Activated gamma-delta T cell (primary cell): ENCODE data around the gene NEU4.
"Not testable (repeated sequence)": the region's sequence is repeated elsewhere in the genome, so short reads cannot be mapped to it uniquely, and the experiment has no call there.

ENCODE experiments used
- DNase-seq: peaks from one replicate; lab custom pipeline; 2025; lab: John Stamatoyannopoulos, UW

Gene NEU4

DNA sequence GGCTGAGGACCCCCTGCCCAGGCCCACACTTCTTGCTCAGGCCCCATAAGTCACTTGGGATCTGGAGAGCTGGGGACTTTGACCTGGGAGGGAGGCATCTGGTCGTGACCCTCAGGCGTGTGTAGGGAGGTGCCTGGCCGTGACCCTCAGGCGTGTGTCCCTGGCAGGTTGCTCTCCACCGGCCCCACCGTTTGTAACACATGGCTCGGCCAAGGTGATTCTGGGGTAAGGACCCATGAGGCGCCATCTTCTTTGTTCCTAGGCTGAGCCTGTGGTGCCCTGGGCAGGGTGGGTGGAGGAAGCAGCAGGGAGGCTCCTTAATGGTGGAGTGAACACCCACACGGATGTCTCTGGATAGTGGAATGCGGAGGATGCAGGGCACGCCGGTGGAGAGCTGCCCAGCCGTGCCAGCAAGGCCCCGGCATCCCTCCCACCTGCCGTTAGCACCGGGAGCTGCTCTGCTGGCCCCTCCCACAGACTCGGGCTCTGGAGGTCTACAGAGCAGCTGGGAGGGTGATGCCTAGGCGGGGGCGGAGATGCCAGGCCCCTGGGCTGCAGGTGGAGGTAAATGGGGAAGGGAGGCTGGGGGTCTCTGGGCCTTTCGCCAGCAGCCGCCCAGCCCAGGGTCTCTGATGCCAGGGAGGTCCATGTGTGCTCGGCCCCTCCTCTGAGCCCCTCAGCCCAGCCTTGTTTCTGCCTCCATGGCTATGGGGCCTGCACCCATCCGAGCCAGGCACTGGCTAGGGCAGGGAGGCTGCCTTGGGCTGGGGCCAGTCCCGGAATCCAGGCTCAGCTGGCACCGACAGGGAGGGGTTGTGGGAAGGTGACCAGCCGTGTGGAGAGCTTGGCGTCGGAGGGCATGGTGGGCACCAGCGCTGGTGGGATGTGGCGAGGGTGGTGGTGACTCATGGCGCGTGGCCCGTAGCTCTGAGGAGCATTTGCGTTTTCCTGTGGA lies 33.5 kb upstream of the NEU4 start:
- no peak for DNase-seq

DNA sequence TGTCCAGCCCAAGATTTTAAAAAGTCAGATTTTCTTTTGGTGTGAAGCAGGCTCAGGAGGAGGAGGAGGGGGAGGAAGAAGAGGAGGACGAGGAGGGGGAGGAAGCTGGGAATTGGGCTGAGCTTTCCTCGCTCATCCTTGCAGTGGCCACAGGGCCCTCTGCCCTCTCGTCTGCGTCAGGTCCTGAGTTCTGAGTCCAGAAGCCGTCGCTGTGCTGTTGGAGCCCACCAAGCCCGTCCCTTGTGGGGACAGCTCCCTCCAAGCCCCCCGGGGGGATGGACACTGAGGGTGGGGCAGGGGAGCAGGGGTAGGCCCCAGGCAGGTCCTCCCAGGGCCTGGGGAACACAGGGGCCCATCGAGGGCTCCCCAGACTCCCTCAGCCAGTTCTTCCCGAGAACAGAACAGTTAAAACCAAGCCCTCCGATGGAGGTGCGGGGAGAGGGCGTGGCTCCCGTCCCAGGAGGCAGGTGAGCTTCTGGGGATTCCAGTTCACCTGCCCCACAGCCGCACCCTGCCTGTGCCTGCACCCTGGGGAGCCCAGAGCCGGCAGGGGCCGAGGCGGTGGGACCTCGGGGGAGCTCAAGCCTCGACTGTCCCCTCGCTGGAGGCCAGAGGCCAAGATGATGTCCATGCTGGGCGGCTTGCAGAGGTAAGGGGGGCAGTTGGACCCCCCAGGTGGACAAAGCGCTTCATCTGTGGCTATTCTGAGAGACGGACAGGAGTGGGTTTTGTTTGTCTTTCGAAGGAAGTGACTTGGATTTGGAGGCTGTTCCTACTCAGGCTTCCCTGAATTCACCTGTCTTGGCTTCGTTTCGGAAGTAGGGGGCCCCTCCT lies 32.4 kb upstream of the NEU4 start, which contains the start of gene GAL3ST2:
Gene GAL3ST2 (plus strand): TSS at position 487 of the 834 bp plus-strand sequence. CDS start 134 bp downstream, at position 621.
- no peak for DNase-seq

DNA sequence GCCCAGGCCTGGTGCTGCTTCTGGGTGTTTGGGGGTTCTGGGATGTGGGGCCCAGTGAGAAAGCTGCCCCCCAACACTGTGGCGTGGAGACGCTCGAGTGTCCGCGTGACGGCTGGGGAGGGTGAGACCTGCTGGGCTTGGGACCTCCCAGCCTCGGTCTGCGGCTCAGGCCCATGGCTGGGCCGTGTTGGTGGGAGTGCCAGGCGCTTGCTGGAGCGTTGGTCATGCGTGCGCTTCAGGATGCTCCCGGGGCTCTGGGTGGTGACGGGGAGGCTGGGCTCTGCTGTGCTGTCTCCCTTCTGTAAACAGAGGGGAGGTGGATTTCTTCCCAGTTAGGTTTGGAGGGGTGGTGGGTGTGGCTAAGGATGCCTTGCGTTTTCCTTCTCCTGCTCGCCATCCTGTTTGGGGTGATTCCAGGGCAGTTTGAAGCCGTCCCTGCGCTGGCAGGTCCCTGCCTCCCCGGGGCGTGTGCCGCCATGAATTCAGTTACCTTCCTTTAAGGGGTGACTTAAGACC lies 31.8 kb upstream of the NEU4 start:
- no peak for DNase-seq

DNA sequence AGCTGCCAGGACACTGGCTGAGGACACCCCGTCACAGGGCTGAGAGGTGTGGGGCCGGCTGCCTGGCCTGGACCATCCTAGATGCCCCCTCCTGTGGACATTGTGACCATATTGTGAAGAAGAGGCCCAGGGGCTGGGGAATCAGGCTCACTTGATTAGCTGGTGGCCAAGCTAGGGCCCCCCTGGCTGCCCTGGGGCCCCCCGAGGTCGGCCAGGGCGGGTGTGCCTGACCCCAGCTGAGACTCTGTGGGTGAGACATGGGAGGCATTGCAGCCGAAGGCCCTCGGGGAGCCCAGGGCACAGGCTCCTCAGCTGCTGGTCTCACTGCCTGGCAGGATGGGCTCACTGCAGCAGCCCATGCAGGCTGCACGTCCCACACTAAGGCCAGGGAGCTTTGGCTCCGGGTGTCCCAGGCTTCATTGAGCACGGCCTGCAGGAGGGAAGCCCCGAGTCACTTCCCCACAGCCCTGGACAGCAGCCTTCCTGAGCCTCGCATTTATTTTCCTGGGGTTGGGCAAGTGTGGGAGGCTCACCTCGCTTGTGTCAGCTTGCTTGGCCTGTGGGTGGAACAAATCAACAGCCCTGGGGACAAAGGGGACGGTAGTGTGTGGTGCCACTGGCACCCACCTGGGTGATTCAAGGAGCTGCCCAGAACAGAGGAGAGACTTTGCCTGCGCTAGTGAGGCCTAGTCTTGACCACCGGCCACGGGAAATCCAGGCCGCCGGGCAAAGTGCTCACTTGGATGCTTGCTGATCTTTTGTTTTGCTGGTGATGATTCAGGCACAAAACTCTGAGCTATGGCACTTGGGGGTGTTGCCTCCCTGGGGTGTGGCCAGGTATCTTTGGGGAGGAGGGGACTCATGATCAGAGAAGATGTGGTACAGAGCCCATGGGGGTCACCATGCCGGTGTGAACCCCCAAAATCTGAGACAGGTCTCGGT lies 31.0 kb upstream of the NEU4 start:
- DNase-seq = no peak

DNA sequence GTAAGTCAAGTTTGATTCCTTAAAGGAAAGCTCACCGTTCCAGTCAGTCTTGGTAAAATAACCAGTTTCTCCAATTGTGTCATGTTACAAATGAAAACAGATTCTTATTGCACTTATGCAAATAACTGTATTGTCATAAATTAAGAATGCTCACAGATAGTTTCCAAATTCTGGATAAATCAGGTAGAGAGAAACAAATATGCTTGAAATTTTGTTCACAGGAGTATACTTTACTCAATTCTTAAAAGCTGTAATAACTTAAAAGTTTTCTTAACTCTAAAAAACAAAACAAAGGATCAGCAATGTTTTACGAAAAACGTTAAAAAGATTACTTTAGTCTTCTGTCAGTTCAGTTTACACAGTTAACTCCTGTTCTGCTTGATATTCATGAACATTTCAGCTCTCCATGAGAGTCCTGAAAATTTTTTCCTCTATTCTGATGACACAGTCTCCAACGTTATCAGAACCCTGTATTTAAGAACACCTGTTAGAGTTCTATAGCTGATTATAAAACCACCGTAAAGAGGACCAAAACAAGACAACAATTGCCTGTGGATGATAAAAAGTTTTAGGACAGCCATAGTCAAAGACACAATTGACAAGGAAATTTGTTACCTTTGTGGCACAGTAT lies 27.9 kb upstream of the NEU4 start:
- DNase-seq = no peak

DNA sequence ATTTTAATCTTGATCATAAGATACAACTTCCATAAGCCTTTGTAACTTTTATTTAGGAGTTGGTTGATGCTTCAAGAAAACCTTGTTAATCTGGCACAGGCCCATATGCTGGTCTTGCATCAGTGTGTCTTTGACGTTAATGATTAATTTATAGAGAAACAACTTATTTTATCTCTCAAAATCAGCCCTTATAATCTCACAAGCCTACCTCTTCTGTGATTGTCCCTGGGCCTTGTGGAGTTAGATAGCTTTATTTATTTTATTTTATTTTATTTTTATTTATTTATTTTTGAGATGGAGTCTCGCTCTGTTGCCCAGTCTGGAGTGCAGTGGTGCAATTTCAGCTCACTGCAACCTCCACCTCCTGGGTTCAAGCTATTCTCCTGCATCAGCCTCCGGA lies 26.9 kb upstream of the NEU4 start:
- DNase-seq = not testable (repeated sequence)

DNA sequence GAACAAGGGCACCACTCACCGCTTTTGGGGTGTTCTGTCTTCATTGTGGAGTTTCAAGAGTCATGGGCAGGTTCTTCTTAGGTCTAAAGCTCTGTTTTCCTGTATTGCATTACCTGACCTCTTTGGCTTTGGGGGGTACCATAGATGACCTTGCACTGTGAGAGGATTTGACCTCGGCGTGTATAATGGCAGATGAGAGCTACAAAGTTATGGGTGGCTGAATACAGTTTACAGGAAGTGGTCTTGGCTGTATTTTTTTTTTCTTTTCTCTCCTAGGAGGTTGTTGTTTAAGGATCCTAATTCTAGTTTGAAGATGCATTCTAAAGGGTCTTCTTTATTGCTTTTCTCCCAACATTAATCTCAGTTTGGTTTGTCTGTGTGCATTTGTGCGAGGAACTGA lies 20.9 kb upstream of the NEU4 start:
- no peak for DNase-seq

DNA sequence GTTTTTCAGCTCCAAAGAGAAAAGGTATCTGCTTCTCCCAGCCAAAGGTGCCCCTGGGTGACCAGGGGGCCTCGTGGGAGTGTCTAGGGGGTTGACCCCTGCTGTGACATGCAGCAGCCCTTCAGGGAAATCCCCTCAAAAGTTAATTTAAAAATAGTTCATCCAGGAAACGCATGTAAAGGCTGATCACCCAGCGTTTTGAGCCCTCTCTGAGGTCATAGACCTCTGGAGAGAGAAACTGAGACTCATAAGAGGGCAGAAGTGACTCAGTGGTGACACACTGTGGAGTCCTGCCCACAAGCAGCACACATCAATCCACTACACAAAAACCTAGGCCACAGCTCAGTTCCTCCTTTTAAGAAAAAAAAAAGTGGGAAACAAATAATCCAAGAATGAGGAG lies 20.4 kb upstream of the NEU4 start:
- DNase-seq = no peak

DNA sequence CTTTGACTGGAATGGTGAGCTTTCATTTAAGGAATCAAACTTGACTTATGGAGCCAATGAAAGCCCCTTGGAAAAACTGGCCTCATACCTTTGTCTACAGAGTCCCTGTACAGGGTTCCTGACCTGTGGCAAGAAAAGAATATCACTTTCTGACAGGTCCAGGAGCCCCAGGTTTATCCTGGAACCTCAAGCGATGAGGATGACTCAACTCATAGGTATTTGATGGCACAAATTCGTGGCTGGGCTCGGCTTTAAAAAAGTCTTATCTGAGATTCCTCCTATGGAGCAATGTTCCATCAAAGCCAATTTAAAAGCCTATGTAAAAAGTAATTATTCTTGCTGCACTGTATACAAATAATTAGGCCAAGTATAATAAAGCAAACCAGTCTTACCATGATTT lies 17.6 kb upstream of the NEU4 start:
- DNase-seq = not testable (repeated sequence)

DNA sequence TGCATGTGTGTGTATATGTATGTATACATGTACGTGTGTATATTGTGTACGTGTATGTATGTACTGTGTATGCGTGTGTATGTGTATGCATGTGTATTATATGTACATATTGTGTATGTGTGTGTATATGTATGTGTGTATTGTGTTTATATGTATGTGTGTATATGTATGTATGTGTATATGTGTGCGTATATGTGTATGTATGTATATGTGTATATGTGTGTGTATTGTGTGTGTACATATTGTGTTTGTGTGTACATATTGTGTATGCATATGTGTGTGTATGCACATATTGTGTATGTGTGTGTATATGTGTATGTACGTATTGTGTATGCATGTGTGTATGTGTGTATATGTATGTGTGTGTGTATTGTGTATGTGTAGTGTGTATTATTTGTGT lies 15.6 kb upstream of the NEU4 start:
- no peak for DNase-seq

DNA sequence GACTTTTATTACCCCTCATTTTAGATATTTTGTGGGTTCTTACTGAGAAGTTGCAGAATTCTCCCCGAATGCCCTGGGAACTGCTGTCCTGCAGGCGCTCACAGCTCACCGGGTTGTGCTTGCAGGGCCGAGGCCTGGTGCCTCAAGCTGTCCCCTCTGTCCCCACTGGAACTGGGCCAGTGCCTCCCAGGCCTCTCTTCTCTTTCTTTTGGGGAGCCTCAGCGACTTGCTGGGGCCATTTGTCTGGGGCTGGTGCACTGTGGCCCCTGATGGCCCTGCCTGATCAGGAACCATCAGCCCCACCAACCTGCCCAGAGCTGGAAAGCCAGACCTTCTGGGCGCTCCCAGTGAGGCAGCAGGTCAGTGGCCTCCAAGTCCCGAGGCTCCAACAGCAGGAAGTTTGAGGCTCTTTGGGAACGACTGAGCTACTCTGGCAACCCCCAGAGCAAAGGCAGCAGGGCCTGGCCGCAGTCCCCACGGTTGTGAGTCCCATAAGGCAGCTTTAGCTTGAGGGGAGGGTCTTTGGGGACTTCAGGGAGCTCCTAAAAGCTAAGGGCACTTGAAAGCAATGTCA lies 14.7 kb upstream of the NEU4 start:
- no peak for DNase-seq

DNA sequence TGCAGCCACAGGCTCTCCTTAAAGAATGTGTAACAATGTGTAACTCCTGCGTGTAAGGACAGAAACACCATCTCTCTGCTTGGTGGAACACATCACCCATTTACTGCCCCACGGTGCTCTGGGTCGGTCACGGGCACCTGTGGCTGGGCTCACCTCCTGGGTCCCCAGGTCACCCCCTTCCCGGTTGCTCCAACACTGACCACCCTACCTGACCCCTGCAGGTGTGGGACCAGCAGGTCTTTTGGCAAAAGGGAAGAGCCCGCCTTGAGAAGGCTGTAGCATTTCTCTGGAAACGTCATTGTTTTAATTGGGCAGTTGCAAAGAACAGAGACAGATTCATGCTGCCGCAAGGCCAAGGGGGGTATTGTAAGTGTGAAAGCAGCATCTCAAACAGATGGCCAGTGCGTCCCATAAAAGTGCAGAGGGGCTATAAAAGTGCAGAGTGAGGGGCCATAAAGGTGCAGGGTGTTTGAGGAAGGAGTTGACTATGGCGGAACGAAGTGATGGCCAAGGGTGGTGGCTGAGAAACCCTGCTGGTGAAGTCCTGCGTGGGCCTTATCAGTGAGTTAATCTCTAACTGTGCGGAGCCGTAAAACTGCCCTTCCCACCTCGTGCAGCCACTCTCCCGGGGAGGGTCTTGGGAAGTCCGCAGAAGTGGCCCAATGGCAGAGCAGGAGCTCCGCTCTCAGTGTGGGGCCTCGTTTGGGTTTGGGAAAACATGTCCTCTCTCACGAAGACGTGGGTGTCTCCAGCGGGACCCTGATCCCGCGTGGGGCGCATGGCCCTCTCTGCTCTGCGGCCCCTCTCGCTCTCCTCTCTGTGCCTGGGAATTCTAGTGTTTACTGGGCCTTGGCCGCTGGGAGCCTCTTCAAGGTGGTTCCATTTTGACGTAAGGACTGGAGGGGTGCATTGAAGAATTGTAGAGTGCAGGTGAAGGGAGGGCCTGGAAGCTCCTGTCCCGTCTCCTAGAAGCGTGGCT lies 13.7 kb upstream of the NEU4 start:
- DNase-seq = no peak

DNA sequence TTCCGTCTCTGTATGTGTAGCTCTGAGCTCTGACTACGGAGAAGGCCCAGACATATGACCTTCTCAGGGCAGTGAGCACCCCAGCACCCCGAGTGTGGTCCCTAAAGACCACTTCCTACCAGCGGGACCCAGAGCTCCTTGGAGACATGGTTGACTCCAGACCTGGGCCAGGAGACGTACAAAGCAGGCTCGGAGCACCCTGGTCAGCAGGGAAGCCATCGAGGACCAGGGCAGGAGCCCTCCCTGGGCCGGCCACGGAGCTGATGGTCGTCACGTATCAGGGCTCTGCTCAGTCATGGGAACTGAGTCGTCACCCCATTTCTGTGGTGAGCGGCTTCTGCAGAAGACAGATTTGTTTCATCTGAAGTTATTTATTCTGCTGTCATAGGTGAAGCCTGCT lies 12.8 kb upstream of the NEU4 start:
- no peak for DNase-seq

DNA sequence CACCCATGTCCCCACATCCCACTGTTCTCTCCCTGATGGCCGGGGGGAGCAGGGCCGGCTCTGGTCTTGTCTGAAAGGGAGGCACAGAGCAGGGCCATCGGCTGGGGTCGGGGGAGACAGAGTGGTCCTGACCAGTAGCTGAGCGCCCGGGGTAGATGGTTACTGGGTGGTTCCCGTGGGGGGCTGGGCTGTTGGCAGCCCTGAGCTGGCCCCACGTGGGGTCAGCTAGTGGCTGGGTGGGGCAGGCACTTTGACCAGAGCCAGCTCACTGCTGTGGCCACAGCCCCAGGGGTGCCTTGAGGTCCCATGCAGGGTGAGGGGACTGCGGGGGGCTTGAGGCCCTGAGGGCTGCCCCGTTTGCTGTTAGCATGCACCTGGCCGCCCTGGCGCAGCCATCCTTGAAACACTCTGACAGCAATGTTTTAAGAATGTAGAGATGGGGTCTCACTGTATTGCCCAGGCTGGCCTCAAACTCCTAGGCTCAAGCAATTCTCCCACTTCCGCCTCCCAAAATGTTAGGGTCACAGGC lies 12.3 kb upstream of the NEU4 start:
- DNase-seq = no peak

DNA sequence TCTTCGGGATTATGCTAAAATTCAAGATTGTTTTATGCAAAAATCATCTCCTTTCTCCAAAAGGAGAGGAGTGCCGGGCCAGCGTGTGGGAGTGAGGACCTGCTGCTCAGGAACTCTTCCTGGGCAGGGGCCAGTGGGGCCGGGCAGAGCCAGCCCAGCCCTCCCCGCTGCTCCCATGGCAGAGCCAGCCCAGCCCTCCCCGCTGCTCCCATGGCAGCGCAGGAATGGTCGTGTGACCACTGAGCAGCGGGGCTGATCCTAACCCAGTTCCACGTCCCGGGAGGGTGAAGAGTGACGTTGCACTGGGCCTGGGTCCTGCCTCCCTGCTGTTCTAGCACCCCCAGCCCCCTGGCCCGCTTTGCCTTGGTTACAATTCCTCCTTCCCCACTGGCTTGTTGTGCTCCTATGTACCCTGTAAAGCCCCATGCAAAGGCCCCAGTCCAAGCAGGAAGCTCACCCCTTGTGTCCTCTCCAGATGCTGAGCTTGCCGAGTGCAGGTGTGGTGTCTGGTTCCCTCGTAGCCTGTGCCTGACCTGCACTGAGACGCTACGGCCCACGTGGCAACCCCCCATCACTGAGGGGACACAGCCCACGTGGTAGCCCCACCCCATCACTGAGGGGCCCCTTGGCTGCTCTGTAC lies 11.4 kb upstream of the NEU4 start:
- DNase-seq = no peak

DNA sequence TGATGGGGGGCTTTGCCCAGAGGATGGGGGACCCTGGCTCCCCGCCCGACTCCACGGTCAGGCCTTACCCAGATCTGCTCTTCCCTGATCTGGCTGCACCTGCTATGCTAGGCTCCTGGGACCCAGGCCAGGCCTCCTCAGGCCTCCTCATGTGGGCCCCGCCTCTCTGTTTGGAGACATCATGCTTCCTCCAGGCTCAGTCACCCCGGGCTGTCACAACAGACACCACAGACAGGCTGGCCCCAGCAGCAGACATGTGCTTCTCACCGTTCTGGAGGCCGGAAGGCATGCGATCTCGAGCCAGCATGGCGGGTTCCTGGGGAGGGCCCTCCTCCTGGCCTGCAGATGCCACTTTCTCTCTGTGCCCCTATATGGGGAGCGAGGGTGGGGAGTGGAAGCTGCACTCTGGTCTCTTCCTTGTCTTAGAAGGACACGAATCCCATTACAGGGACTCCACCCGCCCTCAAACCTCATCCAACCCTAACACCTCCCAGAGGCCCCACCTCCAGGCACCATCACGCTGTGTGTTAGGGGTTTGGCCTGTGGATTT lies 10.8 kb upstream of the NEU4 start:
- no peak for DNase-seq

DNA sequence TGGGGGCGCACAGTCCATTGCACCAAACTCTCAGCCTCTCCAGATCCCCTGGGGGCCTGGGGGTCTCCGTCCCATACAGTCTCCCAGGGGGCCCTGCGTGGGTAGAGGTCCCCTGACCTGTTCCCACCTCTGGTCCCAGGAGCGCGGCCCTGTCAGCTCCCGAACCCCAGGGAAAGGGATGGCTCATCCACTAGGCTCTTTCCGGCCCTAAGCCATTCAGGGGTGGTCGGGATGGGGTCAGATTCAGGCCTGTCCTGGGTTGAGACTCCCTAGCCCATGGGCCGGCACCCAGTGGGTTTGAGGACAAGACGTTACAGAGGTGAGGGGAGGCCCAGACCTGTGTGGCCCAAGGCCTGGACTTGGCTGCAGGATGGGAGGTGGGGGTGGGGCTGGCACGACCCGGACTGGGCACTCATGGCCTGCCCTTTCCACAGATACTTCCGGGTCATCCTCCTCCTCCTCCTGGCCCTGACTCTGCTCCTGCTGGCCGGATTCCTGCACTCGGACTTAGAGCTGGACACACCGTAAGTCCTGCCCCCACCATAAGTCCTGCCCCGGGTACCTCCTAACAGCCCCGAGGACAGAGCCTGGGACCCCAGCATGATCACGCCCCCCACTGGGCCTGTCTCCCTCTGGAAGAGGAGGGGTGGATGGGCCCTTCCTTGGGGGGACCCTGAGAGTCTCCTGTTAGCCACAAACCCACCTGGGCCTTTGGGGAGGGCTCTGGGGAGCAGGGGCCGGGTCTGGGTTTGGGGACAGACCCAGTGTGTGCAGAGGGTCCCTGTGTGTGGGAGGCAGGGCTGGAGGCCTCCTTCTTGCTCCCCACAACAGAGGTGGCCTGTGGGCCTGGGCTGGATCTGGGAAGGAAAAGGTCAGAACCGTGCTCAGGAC lies 10.1 kb upstream of the NEU4 start:
- no peak for DNase-seq
